ENCODE results near the gene ODR4. TPM values are rescaled to one million over a fixed set of nuclear protein-coding genes. Genes with fewer than 3 reads are reported as not detected.

The ODR4 gene
- total RNA-seq (2021), result 13.7 and 19.6 TPM in 2 replicates
- percentile 88 among the genes with signal in this experiment for Bru-seq, nascent RNA
- percentile 91 among the genes with signal in this experiment for BruChase-seq, experiment 1, labeled RNA remaining after a 2-hour chase
- BruChase-seq, experiment 2, labeled RNA remaining after a 6-hour chase, result percentile 87 among the genes with signal in this experiment
- long read RNA-seq, transcript ODR4-201 (14 exons, 3,792 nt), result major isoform, 21 of 33 reads
- long read RNA-seq, partial matches to known transcripts, result 4 of 33 reads
- long read RNA-seq, other reads (novel, unspliced or antisense), result 8 of 33 reads

DNA sequence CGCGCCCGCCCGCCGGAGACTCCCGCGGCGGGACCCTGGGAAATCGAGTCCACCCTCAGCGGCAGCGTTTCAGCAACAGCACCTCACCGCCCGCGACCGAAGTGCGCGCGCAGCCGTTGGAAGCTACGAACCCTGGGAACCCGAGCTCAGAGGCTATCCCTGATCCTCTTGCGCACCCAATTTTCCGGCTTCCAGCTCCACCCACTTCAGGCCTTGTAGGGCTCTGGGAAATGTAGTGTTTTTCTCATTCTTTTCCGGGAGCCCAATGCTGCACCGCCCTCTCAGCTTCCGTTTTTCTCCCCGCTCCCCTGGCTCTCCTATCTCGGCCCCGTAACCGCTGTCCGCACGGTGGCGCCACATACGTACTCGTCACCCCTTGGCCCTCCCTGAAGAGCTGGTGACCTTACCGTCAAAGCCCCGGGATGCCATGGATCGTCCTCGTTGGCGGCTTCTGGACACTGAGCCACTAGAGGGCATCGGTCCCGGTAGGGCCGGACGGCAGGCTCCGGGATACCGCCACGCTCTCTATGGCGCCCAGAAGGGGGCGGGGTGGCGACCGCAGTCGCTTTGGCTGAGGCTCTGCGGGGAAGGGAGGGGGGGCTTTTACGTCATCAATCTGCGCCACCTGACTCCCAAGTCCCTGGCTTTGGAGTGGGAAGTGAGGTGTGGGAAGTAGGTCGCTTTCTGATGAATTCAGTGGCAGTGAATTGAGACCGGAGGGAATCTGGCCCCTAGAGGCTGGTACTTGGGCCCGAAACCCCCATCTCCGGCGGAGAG is at the start of gene ODR4, which contains the start of gene TPR:
Gene ODR4 (plus strand): TSS at position 687 of the 777 bp plus-strand sequence. CDS start 3,948 bp downstream, outside the sequence.
Gene TPR (minus strand): TSS at position 102 of the 777 bp plus-strand sequence. CDS start 225 bp downstream, outside the sequence.
- BruUV-seq (replicated peaks), result no TSS peak
- CTCF ChIA-PET, result interaction anchor here (0.6 to 0.9 kb wide), 10 partner anchors 29 to 1246 kb away, joined by 3 to 9 read pairs (median 4); partner anchors contain the start of gene PTGS2
- POLR2A ChIA-PET (ENCODE audit: unreplicated experiment), result interaction anchor here (0.5 to 0.9 kb wide), 11 partner anchors 11 to 1551 kb away, joined by 3 to 17 read pairs (median 4); partner anchors contain the start of gene PTGS2
- Histone ChIP-seq H3K4me1 (replicated peaks; ENCODE audit: insufficient read depth) (peaks cover 25% of the 10 kb centered on the region; the same call in 1 of the 2 replicates), H3K36me3 (ENCODE audit: low read depth) (peaks cover 38% of the 10 kb centered on the region), H3K9me2 (ENCODE audit: insufficient read depth) (no peaks in the 10 kb centered on the region), H3K4me3 (peak within 1 kb of the TSS; percentile 92), H2AFZ (peak within 1 kb of the TSS; percentile 87), H3K9me3 (ENCODE audit: insufficient read depth, low read depth) (no peaks in the 10 kb centered on the region), H4K20me1 (ENCODE audit: insufficient read depth) (peaks cover 6% of the 10 kb centered on the region), H3K79me2 (ENCODE audit: low read depth) (peaks cover 83% of the 10 kb centered on the region), H3K27me3 (ENCODE audit: insufficient read depth, low read depth) (no peaks in the 10 kb centered on the region), H3F3A (ENCODE audit: insufficient read depth, low read depth) (peaks cover 9% of the 10 kb centered on the region; the same call in 1 of the 2 replicates), H3K27ac (peak within 1 kb of the TSS; percentile 93), H3K4me2 (peak within 1 kb of the TSS; percentile 97)
- TF ChIP-seq EZH2 (IDR thresholded peaks at IDR 0.05; ENCODE audit: low read depth) (no peak), CTCF (conservative IDR thresholded peaks at IDR 0.05) (peak; percentile 91)
- intact Hi-C loops (cut with micrococcal nuclease; ENCODE audit: unreplicated experiment), result loop anchor here (1.0 kb wide), 2 partner anchors 305 to 611 kb away; partner anchors contain the start of gene PTGS2
- peak; percentile 96 to 98 for DNase-seq

GRCh38 chr1:186326009-186326408 is 49.6 kb upstream of the ODR4 start:
- no peak for DNase-seq
- TF ChIP-seq CTCF (conservative IDR thresholded peaks at IDR 0.05) (no peak), EZH2 (IDR thresholded peaks at IDR 0.05; ENCODE audit: low read depth) (no peak)

GRCh38 chr1:186327331-186327730 is 48.3 kb upstream of the ODR4 start:
- POLR2A ChIA-PET (ENCODE audit: unreplicated experiment), result no interaction called here
- Histone ChIP-seq H3K9me2 (ENCODE audit: insufficient read depth) (no peaks in the 10 kb centered on the region), H3K4me3 (no peak overlapping the region), H3K27ac (no peak overlapping the region), H3K4me2 (no peak overlapping the region), H3F3A (ENCODE audit: insufficient read depth, low read depth) (peaks cover 4% of the 10 kb centered on the region; the same call in 1 of the 2 replicates), H3K36me3 (ENCODE audit: low read depth) (peaks cover 58% of the 10 kb centered on the region), H3K4me1 (replicated peaks; ENCODE audit: insufficient read depth) (no peaks in the 10 kb centered on the region), H3K27me3 (ENCODE audit: insufficient read depth, low read depth) (no peaks in the 10 kb centered on the region), H3K9me3 (ENCODE audit: insufficient read depth, low read depth) (no peaks in the 10 kb centered on the region), H3K79me2 (ENCODE audit: low read depth) (no peaks in the 10 kb centered on the region), H4K20me1 (ENCODE audit: insufficient read depth) (peaks cover 12% of the 10 kb centered on the region), H2AFZ (no peak overlapping the region)
- CTCF ChIA-PET, result no interaction called here
- DNase-seq, result no peak
- intact Hi-C loops (cut with micrococcal nuclease; ENCODE audit: unreplicated experiment), result loop anchor here (10.0 kb wide), 1 partner anchor 173 kb away; no protein-coding TSS in a partner anchor
- TF ChIP-seq EZH2 (IDR thresholded peaks at IDR 0.05; ENCODE audit: low read depth) (no peak), CTCF (conservative IDR thresholded peaks at IDR 0.05) (no peak)
- no TSS peak for BruUV-seq (replicated peaks)

More at GRCh38 chr1:186326009-186326408, 49.6 kb upstream of the ODR4 start:
- intact Hi-C loops (cut with micrococcal nuclease; ENCODE audit: unreplicated experiment), result loop anchor here (10.0 kb wide), 1 partner anchor 171 kb away; no protein-coding TSS in a partner anchor
- Histone ChIP-seq H3K36me3 (ENCODE audit: low read depth) (peaks cover 63% of the 10 kb centered on the region), H3K4me2 (no peak overlapping the region), H3K27ac (no peak overlapping the region), H3K27me3 (ENCODE audit: insufficient read depth, low read depth) (no peaks in the 10 kb centered on the region), H3K9me2 (ENCODE audit: insufficient read depth) (no peaks in the 10 kb centered on the region), H4K20me1 (ENCODE audit: insufficient read depth) (peaks cover 12% of the 10 kb centered on the region), H3F3A (ENCODE audit: insufficient read depth, low read depth) (peaks cover 4% of the 10 kb centered on the region; the same call in 1 of the 2 replicates), H3K4me3 (no peak overlapping the region), H3K4me1 (replicated peaks; ENCODE audit: insufficient read depth) (no peaks in the 10 kb centered on the region), H3K79me2 (ENCODE audit: low read depth) (no peaks in the 10 kb centered on the region), H2AFZ (no peak overlapping the region), H3K9me3 (ENCODE audit: insufficient read depth, low read depth) (no peaks in the 10 kb centered on the region)
- BruUV-seq (replicated peaks), result no TSS peak
- CTCF ChIA-PET, result no interaction called here
- POLR2A ChIA-PET (ENCODE audit: unreplicated experiment), result interaction anchor here (0.7 kb wide), 1 partner anchor 125 kb away, joined by 6 read pairs; no protein-coding TSS in a partner anchor
